H9 (cell line): ENCODE measurements around the gene SLC46A3. TPM values are rescaled to one million over a fixed set of nuclear protein-coding genes. Genes with fewer than 3 reads are reported as not detected.

ENCODE experiments used
- DNase-seq: peaks from one replicate; pipeline ENCODE4 v3.0.0-alpha.2; 2017
- H2AFZ ChIP-seq: one replicate; pipeline ENCODE4 v1.6.1; 2013; ENCODE audit warnings: mild to moderate bottlenecking, low read length, control low read depth, moderate library complexity
- H2AK5ac ChIP-seq: 2 replicates; pipeline ENCODE4 v1.6.1; 2013; ENCODE audit warnings: low read length, control low read depth, mixed read lengths; ENCODE audit not compliant: insufficient read length
- H2BK120ac ChIP-seq: one replicate; pipeline ENCODE4 v1.6.1; 2013; ENCODE audit warnings: low read depth, mild to moderate bottlenecking, low read length, control low read depth, inconsistent platforms; ENCODE audit not compliant: poor library complexity, severe bottlenecking
- H2BK12ac ChIP-seq: 2 replicates; pipeline ENCODE4 v1.6.1; 2013; ENCODE audit warnings: low read length, control low read depth, mixed read lengths, low read depth; ENCODE audit not compliant: insufficient read length
- H2BK15ac ChIP-seq: 2 replicates; pipeline ENCODE4 v1.6.1; 2013; ENCODE audit warnings: low read depth, low read length, control low read depth
- H2BK20ac ChIP-seq: one replicate; pipeline ENCODE4 v1.6.1; 2013; ENCODE audit warnings: low read depth, mild to moderate bottlenecking, low read length, control low read depth, inconsistent platforms; ENCODE audit not compliant: poor library complexity, severe bottlenecking
- H2BK5ac ChIP-seq: 2 replicates; pipeline ENCODE4 v1.6.1; 2013; ENCODE audit warnings: low read length, control low read depth, mixed read lengths; ENCODE audit not compliant: insufficient read length
- H3K14ac ChIP-seq: 2 replicates; pipeline ENCODE4 v1.6.1; 2013; ENCODE audit warnings: low read length, control low read depth; ENCODE audit not compliant: insufficient read depth
- H3K18ac ChIP-seq: 2 replicates; pipeline ENCODE4 v1.6.1; 2013; ENCODE audit warnings: low read depth, mild to moderate bottlenecking, mixed read lengths, low read length, control low read depth; ENCODE audit not compliant: insufficient read length
- H3K23ac ChIP-seq: 2 replicates; pipeline ENCODE4 v1.6.1; 2013; ENCODE audit warnings: low read length, control low read depth, mixed read lengths, low read depth; ENCODE audit not compliant: insufficient read length
- H3K23me2 ChIP-seq: 2 replicates; pipeline ENCODE4 v1.6.1; 2013; ENCODE audit warnings: low read depth, mild to moderate bottlenecking, mixed read lengths, low read length, control low read depth; ENCODE audit not compliant: insufficient read length, poor library complexity, severe bottlenecking
- H3K27ac ChIP-seq: 2 replicates; pipeline ENCODE4 v1.5.1; 2013; ENCODE audit warnings: low read length, control low read depth, mixed read lengths, low read depth; ENCODE audit not compliant: insufficient read length
- H3K27me3 ChIP-seq: 2 replicates; pipeline ENCODE4 v1.6.1; 2013; ENCODE audit warnings: low read length, control low read depth, inconsistent platforms; ENCODE audit not compliant: insufficient read depth
- H3K4ac ChIP-seq: 2 replicates; pipeline ENCODE4 v1.6.1; 2013; ENCODE audit warnings: low read depth, mild to moderate bottlenecking, control low read depth, inconsistent platforms, low read length, moderate library complexity
- H3K4me1 ChIP-seq: 2 replicates; pipeline ENCODE4 v1.6.1; 2013; ENCODE audit warnings: low read length, control low read depth, inconsistent platforms; ENCODE audit not compliant: insufficient read depth
- H3K4me2 ChIP-seq: 2 replicates; pipeline ENCODE4 v1.6.1; 2013; ENCODE audit warnings: low read length, control low read depth, mixed read lengths; ENCODE audit not compliant: insufficient read length, insufficient read depth
- H3K56ac ChIP-seq: 2 replicates; pipeline ENCODE4 v1.6.1; 2013; ENCODE audit warnings: low read depth, mild to moderate bottlenecking, mixed read lengths, low read length, control low read depth; ENCODE audit not compliant: insufficient read length
- H3K79me1 ChIP-seq: 2 replicates; pipeline ENCODE4 v1.6.1; 2013; ENCODE audit warnings: low read depth, mild to moderate bottlenecking, moderate library complexity, low read length, control low read depth, inconsistent platforms; ENCODE audit not compliant: insufficient read depth, poor library complexity, severe bottlenecking
- H3K79me2 ChIP-seq: 2 replicates; pipeline ENCODE4 v1.6.1; 2013; ENCODE audit warnings: low read length, control low read depth, inconsistent platforms; ENCODE audit not compliant: insufficient read depth
- H3K9ac ChIP-seq: 2 replicates; pipeline ENCODE4 v1.6.1; 2013; ENCODE audit warnings: low read length, control low read depth, mixed read lengths; ENCODE audit not compliant: insufficient read length; ENCODE audit errors: extremely low read depth
- H3K9me3 ChIP-seq: one replicate; pipeline ENCODE4 v1.6.1; 2013; ENCODE audit warnings: low read depth, low read length, inconsistent platforms; ENCODE audit not compliant: control insufficient read depth
- H3T11ph ChIP-seq: one replicate; pipeline ENCODE4 v1.6.1; 2013; ENCODE audit warnings: mild to moderate bottlenecking, low read length, control low read depth, inconsistent platforms
- H4K20me1 ChIP-seq: one replicate; pipeline ENCODE4 v1.6.1; 2013; ENCODE audit not compliant: control insufficient read depth, insufficient read length, insufficient read depth
- H4K5ac ChIP-seq: 2 replicates; pipeline ENCODE4 v1.6.1; 2013; ENCODE audit warnings: low read depth, mild to moderate bottlenecking, mixed read lengths, low read length, control low read depth; ENCODE audit not compliant: insufficient read length
- H4K8ac ChIP-seq: replicated peaks from 2 replicates; pipeline ENCODE4 v1.6.1; 2013; ENCODE audit warnings: low read length, control low read depth, mixed read lengths, low read depth; ENCODE audit not compliant: insufficient read length
- H4K91ac ChIP-seq: 2 replicates; pipeline ENCODE4 v1.6.1; 2013; ENCODE audit warnings: low read depth, mild to moderate bottlenecking, moderate library complexity, mixed read lengths, low read length, control low read depth; ENCODE audit not compliant: insufficient read length
- H3K27ac Mint-ChIP-seq, 3 experiments: 2 replicates in 2 of 3; 3 replicates in 1 of 3; pipeline ENCODE4 v1.8.0; 2020 to 2021; ENCODE audit warnings: mixed read lengths in 3 of 3, mild to moderate bottlenecking in 1 of 3, moderate library complexity in 1 of 3
- H3K27me3 Mint-ChIP-seq: 2 replicates; pipeline ENCODE4 v1.8.0; 2021; ENCODE audit warnings: low read depth, mild to moderate bottlenecking, moderate library complexity, mixed read lengths
- H3K36me3 Mint-ChIP-seq, 3 experiments: 2 replicates in 2 of 3; 3 replicates in 1 of 3; pipeline ENCODE4 v1.8.0; 2020 to 2021; ENCODE audit warnings: low read depth in 3 of 3, mixed read lengths in 3 of 3; ENCODE audit not compliant: insufficient read depth in 1 of 3
- H3K4me1 Mint-ChIP-seq, 2 experiments: 2 replicates each; pipeline ENCODE4 v1.8.0; 2020; ENCODE audit warnings: mixed read lengths in 2 of 2
- H3K4me3 Mint-ChIP-seq, 2 experiments: 2 replicates in 1 of 2; 3 replicates in 1 of 2; pipeline ENCODE4 v1.8.0; 2020 to 2021; ENCODE audit warnings: mild to moderate bottlenecking in 2 of 2, mixed read lengths in 2 of 2, moderate library complexity in 1 of 2
- H3K9me3 Mint-ChIP-seq, 2 experiments: 2 replicates in 1 of 2; 3 replicates in 1 of 2; pipeline ENCODE4 v1.8.0; 2020; ENCODE audit warnings: mild to moderate bottlenecking in 2 of 2, mixed read lengths in 2 of 2, moderate library complexity in 1 of 2
- CTCF ChIP-seq: fragments of 200-600 bp; sonication (generic); conservative IDR thresholded peaks from 3 replicates; pipeline ENCODE4 v1.8.0; 2021; ENCODE audit warnings: antibody characterized with exemption, mild to moderate bottlenecking
- WGBS: extraction: QIAGEN DNeasy Blood & Tissue Kit; methylation state at CpG from one replicate; pipeline ENCODE4 v1.1.7; 2013; ENCODE audit warnings: missing lambda C conversion rate, low lambda C conversion rate, mixed read lengths; ENCODE audit not compliant: insufficient read length; ENCODE audit errors: extremely low coverage; 5-methylcytosine and 5-hydroxymethylcytosine counted together
- total RNA-seq: library from RNA; stranded (reverse); gene quantifications from 2 replicates; pipeline ENCODE4 v1.2.1, GENCODE V29; 2021

The SLC46A3 gene
- total RNA-seq, 1 experiment from 2014 or later = 0.26 TPM

- Histone ChIP-seq H3K4ac (no peak overlapping the region), H3K9me3 (no peaks in the 10 kb centered on the region), H3K56ac (no peak overlapping the region), H2BK20ac (no peak overlapping the region), H3K9ac (no peak overlapping the region), H3K23ac (no peak overlapping the region), H3K79me1 (no peaks in the 10 kb centered on the region), H3K18ac (no peak overlapping the region), H3K23me2 (no peaks in the 10 kb centered on the region), H4K91ac (no peak overlapping the region), H3K4me1 (no peaks in the 10 kb centered on the region), H3K27me3 (no peaks in the 10 kb centered on the region), H2BK120ac (no peak overlapping the region), H2BK15ac (no peak overlapping the region), H2BK12ac (no peak overlapping the region), H2BK5ac (no peak overlapping the region), H3K14ac (no peak overlapping the region), H4K8ac (no peak overlapping the region), H3T11ph (no peak overlapping the region), H2AK5ac (no peak overlapping the region), H4K5ac (no peak overlapping the region), H3K79me2 (no peaks in the 10 kb centered on the region), H3K4me2 (no peak overlapping the region), H4K20me1 (no peaks in the 10 kb centered on the region), H2AFZ (no peak overlapping the region), H3K27ac (no peak overlapping the region)
- H3K36me3 Mint-ChIP-seq = no peaks in the 10 kb centered on the region
- H3K27ac Mint-ChIP-seq = no peak overlapping the region
- TF ChIP-seq CTCF = no peak
- H3K27me3 Mint-ChIP-seq = no peaks in the 10 kb centered on the region; the same call in 1 of the 2 replicates
- WGBS = no CpG with 5 or more reads among the region's 5 CpGs
- H3K4me1 Mint-ChIP-seq = peaks cover 3 to 13% of the 10 kb centered on the region in 2 experiments
- no peak for DNase-seq
- H3K9me3 Mint-ChIP-seq = no peaks in the 10 kb centered on the region
- no peak overlapping the region for H3K4me3 Mint-ChIP-seq
These were observed 13.2 kb downstream of the SLC46A3 start for GRCh38 chr13:28705461-28706083.
